H9 (cell line): ENCODE results near the gene BTN1A1. TPM values are rescaled to one million over a fixed set of nuclear protein-coding genes. Genes with fewer than 3 reads are reported as not detected.

Source experiments
- DNase-seq: peaks from one replicate; pipeline ENCODE4 v3.0.0-alpha.2; 2017
- H2AFZ ChIP-seq: one replicate; pipeline ENCODE4 v1.6.1; 2013; ENCODE audit warnings: mild to moderate bottlenecking, low read length, control low read depth, moderate library complexity
- H2AK5ac ChIP-seq: 2 replicates; pipeline ENCODE4 v1.6.1; 2013; ENCODE audit warnings: low read length, control low read depth, mixed read lengths; ENCODE audit not compliant: insufficient read length
- H2BK120ac ChIP-seq: one replicate; pipeline ENCODE4 v1.6.1; 2013; ENCODE audit warnings: low read depth, mild to moderate bottlenecking, low read length, control low read depth, inconsistent platforms; ENCODE audit not compliant: poor library complexity, severe bottlenecking
- H2BK12ac ChIP-seq: 2 replicates; pipeline ENCODE4 v1.6.1; 2013; ENCODE audit warnings: low read length, control low read depth, mixed read lengths, low read depth; ENCODE audit not compliant: insufficient read length
- H2BK15ac ChIP-seq: 2 replicates; pipeline ENCODE4 v1.6.1; 2013; ENCODE audit warnings: low read depth, low read length, control low read depth
- H2BK20ac ChIP-seq: one replicate; pipeline ENCODE4 v1.6.1; 2013; ENCODE audit warnings: low read depth, mild to moderate bottlenecking, low read length, control low read depth, inconsistent platforms; ENCODE audit not compliant: poor library complexity, severe bottlenecking
- H2BK5ac ChIP-seq: 2 replicates; pipeline ENCODE4 v1.6.1; 2013; ENCODE audit warnings: low read length, control low read depth, mixed read lengths; ENCODE audit not compliant: insufficient read length
- H3K14ac ChIP-seq: 2 replicates; pipeline ENCODE4 v1.6.1; 2013; ENCODE audit warnings: low read length, control low read depth; ENCODE audit not compliant: insufficient read depth
- H3K18ac ChIP-seq: 2 replicates; pipeline ENCODE4 v1.6.1; 2013; ENCODE audit warnings: low read depth, mild to moderate bottlenecking, mixed read lengths, low read length, control low read depth; ENCODE audit not compliant: insufficient read length
- H3K23ac ChIP-seq: 2 replicates; pipeline ENCODE4 v1.6.1; 2013; ENCODE audit warnings: low read length, control low read depth, mixed read lengths, low read depth; ENCODE audit not compliant: insufficient read length
- H3K23me2 ChIP-seq: 2 replicates; pipeline ENCODE4 v1.6.1; 2013; ENCODE audit warnings: low read depth, mild to moderate bottlenecking, mixed read lengths, low read length, control low read depth; ENCODE audit not compliant: insufficient read length, poor library complexity, severe bottlenecking
- H3K27ac ChIP-seq: 2 replicates; pipeline ENCODE4 v1.5.1; 2013; ENCODE audit warnings: low read length, control low read depth, mixed read lengths, low read depth; ENCODE audit not compliant: insufficient read length
- H3K27me3 ChIP-seq: 2 replicates; pipeline ENCODE4 v1.6.1; 2013; ENCODE audit warnings: low read length, control low read depth, inconsistent platforms; ENCODE audit not compliant: insufficient read depth
- H3K4ac ChIP-seq: 2 replicates; pipeline ENCODE4 v1.6.1; 2013; ENCODE audit warnings: low read depth, mild to moderate bottlenecking, control low read depth, inconsistent platforms, low read length, moderate library complexity
- H3K4me1 ChIP-seq: 2 replicates; pipeline ENCODE4 v1.6.1; 2013; ENCODE audit warnings: low read length, control low read depth, inconsistent platforms; ENCODE audit not compliant: insufficient read depth
- H3K4me2 ChIP-seq: 2 replicates; pipeline ENCODE4 v1.6.1; 2013; ENCODE audit warnings: low read length, control low read depth, mixed read lengths; ENCODE audit not compliant: insufficient read length, insufficient read depth
- H3K56ac ChIP-seq: 2 replicates; pipeline ENCODE4 v1.6.1; 2013; ENCODE audit warnings: low read depth, mild to moderate bottlenecking, mixed read lengths, low read length, control low read depth; ENCODE audit not compliant: insufficient read length
- H3K79me1 ChIP-seq: 2 replicates; pipeline ENCODE4 v1.6.1; 2013; ENCODE audit warnings: low read depth, mild to moderate bottlenecking, moderate library complexity, low read length, control low read depth, inconsistent platforms; ENCODE audit not compliant: insufficient read depth, poor library complexity, severe bottlenecking
- H3K79me2 ChIP-seq: 2 replicates; pipeline ENCODE4 v1.6.1; 2013; ENCODE audit warnings: low read length, control low read depth, inconsistent platforms; ENCODE audit not compliant: insufficient read depth
- H3K9ac ChIP-seq: 2 replicates; pipeline ENCODE4 v1.6.1; 2013; ENCODE audit warnings: low read length, control low read depth, mixed read lengths; ENCODE audit not compliant: insufficient read length; ENCODE audit errors: extremely low read depth
- H3K9me3 ChIP-seq: one replicate; pipeline ENCODE4 v1.6.1; 2013; ENCODE audit warnings: low read depth, low read length, inconsistent platforms; ENCODE audit not compliant: control insufficient read depth
- H3T11ph ChIP-seq: one replicate; pipeline ENCODE4 v1.6.1; 2013; ENCODE audit warnings: mild to moderate bottlenecking, low read length, control low read depth, inconsistent platforms
- H4K20me1 ChIP-seq: one replicate; pipeline ENCODE4 v1.6.1; 2013; ENCODE audit not compliant: control insufficient read depth, insufficient read length, insufficient read depth
- H4K5ac ChIP-seq: 2 replicates; pipeline ENCODE4 v1.6.1; 2013; ENCODE audit warnings: low read depth, mild to moderate bottlenecking, mixed read lengths, low read length, control low read depth; ENCODE audit not compliant: insufficient read length
- H4K8ac ChIP-seq: replicated peaks from 2 replicates; pipeline ENCODE4 v1.6.1; 2013; ENCODE audit warnings: low read length, control low read depth, mixed read lengths, low read depth; ENCODE audit not compliant: insufficient read length
- H4K91ac ChIP-seq: 2 replicates; pipeline ENCODE4 v1.6.1; 2013; ENCODE audit warnings: low read depth, mild to moderate bottlenecking, moderate library complexity, mixed read lengths, low read length, control low read depth; ENCODE audit not compliant: insufficient read length
- H3K27ac Mint-ChIP-seq, 3 experiments: 2 replicates in 2 of 3; 3 replicates in 1 of 3; pipeline ENCODE4 v1.8.0; 2020 to 2021; ENCODE audit warnings: mixed read lengths in 3 of 3, mild to moderate bottlenecking in 1 of 3, moderate library complexity in 1 of 3
- H3K27me3 Mint-ChIP-seq: 2 replicates; pipeline ENCODE4 v1.8.0; 2021; ENCODE audit warnings: low read depth, mild to moderate bottlenecking, moderate library complexity, mixed read lengths
- H3K36me3 Mint-ChIP-seq, 3 experiments: 2 replicates in 2 of 3; 3 replicates in 1 of 3; pipeline ENCODE4 v1.8.0; 2020 to 2021; ENCODE audit warnings: low read depth in 3 of 3, mixed read lengths in 3 of 3; ENCODE audit not compliant: insufficient read depth in 1 of 3
- H3K4me1 Mint-ChIP-seq, 2 experiments: 2 replicates each; pipeline ENCODE4 v1.8.0; 2020; ENCODE audit warnings: mixed read lengths in 2 of 2
- H3K4me3 Mint-ChIP-seq, 2 experiments: 2 replicates in 1 of 2; 3 replicates in 1 of 2; pipeline ENCODE4 v1.8.0; 2020 to 2021; ENCODE audit warnings: mild to moderate bottlenecking in 2 of 2, mixed read lengths in 2 of 2, moderate library complexity in 1 of 2
- H3K9me3 Mint-ChIP-seq, 2 experiments: 2 replicates in 1 of 2; 3 replicates in 1 of 2; pipeline ENCODE4 v1.8.0; 2020; ENCODE audit warnings: mild to moderate bottlenecking in 2 of 2, mixed read lengths in 2 of 2, moderate library complexity in 1 of 2
- WGBS: extraction: QIAGEN DNeasy Blood & Tissue Kit; methylation state at CpG from one replicate; pipeline ENCODE4 v1.1.7; 2013; ENCODE audit warnings: missing lambda C conversion rate, low lambda C conversion rate, mixed read lengths; ENCODE audit not compliant: insufficient read length; ENCODE audit errors: extremely low coverage; 5-methylcytosine and 5-hydroxymethylcytosine counted together
- total RNA-seq: library from RNA; stranded (reverse); gene quantifications from 2 replicates; pipeline ENCODE4 v1.2.1, GENCODE V29; 2021
- TF ChIP-seq, protein P1 (sequence below): fragments of 200-600 bp; sonication (generic); conservative IDR thresholded peaks from 3 replicates; pipeline ENCODE4 v1.8.0; 2021; ENCODE audit warnings: antibody characterized with exemption, mild to moderate bottlenecking

The BTN1A1 gene
- total RNA-seq, 1 experiment from 2014 or later = 0.15 TPM

DNA sequence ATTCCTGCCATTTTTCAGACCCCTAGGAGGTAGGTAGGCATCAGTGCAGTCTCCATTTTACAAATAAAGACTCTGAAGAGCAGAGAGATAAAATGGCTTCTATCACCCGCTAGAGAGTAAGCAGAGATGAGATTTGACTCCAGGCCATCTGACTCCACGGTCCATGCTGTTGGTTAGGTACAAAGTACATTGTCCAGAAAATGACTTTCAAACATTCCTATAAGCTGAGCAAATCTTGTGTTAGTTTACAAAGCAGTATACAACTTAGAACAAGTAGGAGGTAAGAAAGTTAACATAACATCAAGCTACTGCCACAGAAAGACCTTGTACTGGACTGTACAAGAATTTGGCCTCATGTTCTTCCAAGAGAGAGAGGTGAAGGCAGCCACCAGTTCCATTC lies 14.9 kb downstream of the BTN1A1 start:
- H4K8ac ChIP-seq = no peak overlapping the region
- Mint-ChIP-seq H3K4me1 (peaks cover 2 to 3% of the 10 kb centered on the region in 2 experiments; a peak in 3 of 4 replicates), H3K9me3 (no peaks in the 10 kb centered on the region), H3K4me3 (no peak overlapping the region), H3K27ac (no peak overlapping the region), H3K36me3 (no peaks in the 10 kb centered on the region), H3K27me3 (no peaks in the 10 kb centered on the region; the same call in 1 of the 2 replicates)
- no peak overlapping the region for H2BK5ac ChIP-seq
- no peak overlapping the region for H2BK12ac ChIP-seq
- no peak overlapping the region for H2BK15ac ChIP-seq
- H3K4ac ChIP-seq = no peak overlapping the region
- no peak for DNase-seq
- no peak overlapping the region for H2AK5ac ChIP-seq
- H4K20me1 ChIP-seq = no peaks in the 10 kb centered on the region
- no peak overlapping the region for H2AFZ ChIP-seq
- TF ChIP-seq, protein P1, sequence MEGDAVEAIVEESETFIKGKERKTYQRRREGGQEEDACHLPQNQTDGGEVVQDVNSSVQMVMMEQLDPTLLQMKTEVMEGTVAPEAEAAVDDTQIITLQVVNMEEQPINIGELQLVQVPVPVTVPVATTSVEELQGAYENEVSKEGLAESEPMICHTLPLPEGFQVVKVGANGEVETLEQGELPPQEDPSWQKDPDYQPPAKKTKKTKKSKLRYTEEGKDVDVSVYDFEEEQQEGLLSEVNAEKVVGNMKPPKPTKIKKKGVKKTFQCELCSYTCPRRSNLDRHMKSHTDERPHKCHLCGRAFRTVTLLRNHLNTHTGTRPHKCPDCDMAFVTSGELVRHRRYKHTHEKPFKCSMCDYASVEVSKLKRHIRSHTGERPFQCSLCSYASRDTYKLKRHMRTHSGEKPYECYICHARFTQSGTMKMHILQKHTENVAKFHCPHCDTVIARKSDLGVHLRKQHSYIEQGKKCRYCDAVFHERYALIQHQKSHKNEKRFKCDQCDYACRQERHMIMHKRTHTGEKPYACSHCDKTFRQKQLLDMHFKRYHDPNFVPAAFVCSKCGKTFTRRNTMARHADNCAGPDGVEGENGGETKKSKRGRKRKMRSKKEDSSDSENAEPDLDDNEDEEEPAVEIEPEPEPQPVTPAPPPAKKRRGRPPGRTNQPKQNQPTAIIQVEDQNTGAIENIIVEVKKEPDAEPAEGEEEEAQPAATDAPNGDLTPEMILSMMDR = no peak
- no peaks in the 10 kb centered on the region for H3K4me1 ChIP-seq
- no peak overlapping the region for H3K4me2 ChIP-seq
- no CpG with 5 or more reads among the region's 2 CpGs for WGBS
- H3K27me3 ChIP-seq = no peaks in the 10 kb centered on the region
- no peaks in the 10 kb centered on the region for H3K79me2 ChIP-seq
- H3T11ph ChIP-seq = no peak overlapping the region
- H3K23ac ChIP-seq = no peak overlapping the region
- H3K9me3 ChIP-seq = no peaks in the 10 kb centered on the region
- no peaks in the 10 kb centered on the region for H3K23me2 ChIP-seq
- H3K9ac ChIP-seq = no peak overlapping the region
- no peak overlapping the region for H2BK120ac ChIP-seq
- no peak overlapping the region for H3K14ac ChIP-seq
- no peak overlapping the region for H2BK20ac ChIP-seq
- H4K5ac ChIP-seq = no peak overlapping the region
- H3K27ac ChIP-seq = no peak overlapping the region
- H3K56ac ChIP-seq = no peak overlapping the region
- no peak overlapping the region for H3K18ac ChIP-seq
- no peaks in the 10 kb centered on the region for H3K79me1 ChIP-seq
- no peak overlapping the region for H4K91ac ChIP-seq
